ENCODE data around the gene ECHDC3. TPM values are rescaled to one million over a fixed set of nuclear protein-coding genes. Genes with fewer than 3 reads are reported as not detected.

The ECHDC3 gene
- total RNA-seq, 3 donors from 2014 or later: 62.6 to 256 (median 132) TPM

- no peaks in the 10 kb centered on the region for H3K9me3 ChIP-seq
- no peak overlapping the region for H3K27ac ChIP-seq
- no peak for DNase-seq (ENCODE audit: low spot score in 2 of 2)
- no peaks in the 10 kb centered on the region for H3K27me3 ChIP-seq
- no peaks in the 10 kb centered on the region for H3K4me1 ChIP-seq
- H3K36me3 ChIP-seq: no peaks in the 10 kb centered on the region
- TF ChIP-seq CTCF (IDR thresholded peaks at IDR 0.05) (no peak), POLR2AphosphoS5 (IDR thresholded peaks at IDR 0.05) (no peak), POLR2A (IDR thresholded peaks at IDR 0.05) (no peak)
- intact Hi-C loops (cut with DNase I; ENCODE audit: low total_unique reads): no loop called here
- no peak overlapping the region for H3K4me3 ChIP-seq
Observed at GRCh38 chr10:11804336-11804735, 62.2 kb downstream of the ECHDC3 start.

- Histone ChIP-seq H3K36me3 (no peaks in the 10 kb centered on the region), H3K27ac (no peak overlapping the region), H3K4me1 (no peaks in the 10 kb centered on the region), H3K4me3 (no peak overlapping the region), H3K9me3 (no peaks in the 10 kb centered on the region), H3K27me3 (no peaks in the 10 kb centered on the region)
- intact Hi-C loops (cut with DNase I; ENCODE audit: low total_unique reads): no loop called here
- TF ChIP-seq POLR2AphosphoS5 (IDR thresholded peaks at IDR 0.05) (no peak), POLR2A (IDR thresholded peaks at IDR 0.05) (no peak), CTCF (IDR thresholded peaks at IDR 0.05) (no peak)
- DNase-seq (ENCODE audit: low spot score in 2 of 2): no peak
Observed at GRCh38 chr10:11805792-11806191, 63.6 kb downstream of the ECHDC3 start.

- DNase-seq (ENCODE audit: low spot score in 2 of 2): no peak
Observed at GRCh38 chr10:11806706-11807105, 64.5 kb downstream of the ECHDC3 start.

GRCh38 chr10:11808808-11809207 lies 66.6 kb downstream of the ECHDC3 start:
- Histone ChIP-seq H3K27ac (no peak overlapping the region), H3K4me3 (no peak overlapping the region), H3K27me3 (no peaks in the 10 kb centered on the region), H3K4me1 (no peaks in the 10 kb centered on the region), H3K36me3 (no peaks in the 10 kb centered on the region), H3K9me3 (no peaks in the 10 kb centered on the region)
- intact Hi-C loops (cut with DNase I; ENCODE audit: low total_unique reads): no loop called here
- TF ChIP-seq POLR2AphosphoS5 (IDR thresholded peaks at IDR 0.05): no peak
- no peak for TF ChIP-seq CTCF (IDR thresholded peaks at IDR 0.05)
- no peak for TF ChIP-seq POLR2A (IDR thresholded peaks at IDR 0.05)
- no peak for DNase-seq (ENCODE audit: low spot score in 2 of 2)

More at GRCh38 chr10:11806706-11807105, 64.5 kb downstream of the ECHDC3 start:
- H3K9me3 ChIP-seq: no peaks in the 10 kb centered on the region
- no peak overlapping the region for H3K27ac ChIP-seq
- TF ChIP-seq POLR2A (IDR thresholded peaks at IDR 0.05) (no peak), CTCF (IDR thresholded peaks at IDR 0.05) (no peak), POLR2AphosphoS5 (IDR thresholded peaks at IDR 0.05) (no peak)
- H3K4me1 ChIP-seq: no peaks in the 10 kb centered on the region
- intact Hi-C loops (cut with DNase I; ENCODE audit: low total_unique reads): no loop called here
- H3K4me3 ChIP-seq: no peak overlapping the region
- no peaks in the 10 kb centered on the region for H3K36me3 ChIP-seq
- H3K27me3 ChIP-seq: no peaks in the 10 kb centered on the region

GRCh38 chr10:11810313-11810766 lies 68.2 kb downstream of the ECHDC3 start:
- DNase-seq (ENCODE audit: low spot score in 2 of 2): no peak

More at GRCh38 chr10:11810313-11810766, 68.2 kb downstream of the ECHDC3 start:
- no peaks in the 10 kb centered on the region for H3K27me3 ChIP-seq
- intact Hi-C loops (cut with DNase I; ENCODE audit: low total_unique reads): no loop called here
- no peaks in the 10 kb centered on the region for H3K36me3 ChIP-seq
- no peaks in the 10 kb centered on the region for H3K4me1 ChIP-seq
- TF ChIP-seq CTCF (IDR thresholded peaks at IDR 0.05) (no peak), POLR2A (IDR thresholded peaks at IDR 0.05) (no peak), POLR2AphosphoS5 (IDR thresholded peaks at IDR 0.05) (no peak)
- no peaks in the 10 kb centered on the region for H3K9me3 ChIP-seq
- no peak overlapping the region for H3K4me3 ChIP-seq
- no peak overlapping the region for H3K27ac ChIP-seq

Measured in breast epithelium (tissue), 4 donors.